ENCODE results near the gene MAT1A. TPM values are rescaled to one million over a fixed set of nuclear protein-coding genes. Genes with fewer than 3 reads are reported as not detected.

MAT1A gene
- total RNA-seq, 2 donors from 2014 or later = 3.9 TPM; not detected in 1

- no peaks in the 10 kb centered on the region for H3K36me3 ChIP-seq
- no peak for DNase-seq (ENCODE audit: low spot score)
- no peak overlapping the region for H3K4me3 ChIP-seq
- WGBS = 92% methylated on average over 14 of the region's 14 CpGs
- no peaks in the 10 kb centered on the region for H3K27me3 ChIP-seq (replicated peaks; ENCODE audit: insufficient read depth)
- no peak overlapping the region for H3K27ac ChIP-seq
- no peaks in the 10 kb centered on the region for H3K9me3 ChIP-seq
- H3K4me1 ChIP-seq (replicated peaks) = no peaks in the 10 kb centered on the region
- intact Hi-C loops (cut with DNase I) = no loop called here
- no peak for TF ChIP-seq POLR2A (IDR thresholded peaks at IDR 0.05)
- TF ChIP-seq POLR2AphosphoS5 (IDR thresholded peaks at IDR 0.05) = no peak
- TF ChIP-seq CTCF (IDR thresholded peaks at IDR 0.05) = no peak
Observed at GRCh38 chr10:80283536-80284199, 5.8 kb downstream of the MAT1A start.

DNA sequence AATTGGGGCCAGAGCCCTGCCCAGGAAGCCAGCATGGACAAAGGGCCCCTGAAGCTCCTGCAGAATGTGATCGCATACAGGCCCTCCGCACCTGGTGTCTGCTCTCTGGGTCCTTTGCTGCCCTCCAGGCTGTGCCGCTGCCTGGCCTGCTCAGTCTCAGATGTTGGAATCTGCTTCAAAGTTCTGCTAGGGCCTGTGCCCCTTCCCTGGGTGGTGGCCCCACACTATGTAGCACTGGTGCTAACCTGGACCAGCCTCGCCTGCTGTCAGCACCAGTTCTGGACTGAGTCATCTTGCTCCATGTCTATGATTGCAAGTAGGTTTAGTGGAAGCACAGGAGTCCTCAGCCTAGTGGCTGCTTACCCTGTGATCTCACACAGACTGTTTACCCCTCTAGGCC lies 6.3 kb downstream of the MAT1A start:
- H3K4me3 ChIP-seq = no peak overlapping the region
- WGBS = 96% methylated on average over 4 of the region's 4 CpGs
- no peak overlapping the region for H3K27ac ChIP-seq
- H3K4me1 ChIP-seq (replicated peaks) = no peaks in the 10 kb centered on the region
- no peaks in the 10 kb centered on the region for H3K36me3 ChIP-seq
- no peak for DNase-seq (ENCODE audit: low spot score)
- no peak for TF ChIP-seq POLR2AphosphoS5 (IDR thresholded peaks at IDR 0.05)
- TF ChIP-seq CTCF (IDR thresholded peaks at IDR 0.05) = no peak
- no peak for TF ChIP-seq POLR2A (IDR thresholded peaks at IDR 0.05)
- no peaks in the 10 kb centered on the region for H3K27me3 ChIP-seq (replicated peaks; ENCODE audit: insufficient read depth)
- H3K9me3 ChIP-seq = no peaks in the 10 kb centered on the region
- intact Hi-C loops (cut with DNase I) = no loop called here

DNA sequence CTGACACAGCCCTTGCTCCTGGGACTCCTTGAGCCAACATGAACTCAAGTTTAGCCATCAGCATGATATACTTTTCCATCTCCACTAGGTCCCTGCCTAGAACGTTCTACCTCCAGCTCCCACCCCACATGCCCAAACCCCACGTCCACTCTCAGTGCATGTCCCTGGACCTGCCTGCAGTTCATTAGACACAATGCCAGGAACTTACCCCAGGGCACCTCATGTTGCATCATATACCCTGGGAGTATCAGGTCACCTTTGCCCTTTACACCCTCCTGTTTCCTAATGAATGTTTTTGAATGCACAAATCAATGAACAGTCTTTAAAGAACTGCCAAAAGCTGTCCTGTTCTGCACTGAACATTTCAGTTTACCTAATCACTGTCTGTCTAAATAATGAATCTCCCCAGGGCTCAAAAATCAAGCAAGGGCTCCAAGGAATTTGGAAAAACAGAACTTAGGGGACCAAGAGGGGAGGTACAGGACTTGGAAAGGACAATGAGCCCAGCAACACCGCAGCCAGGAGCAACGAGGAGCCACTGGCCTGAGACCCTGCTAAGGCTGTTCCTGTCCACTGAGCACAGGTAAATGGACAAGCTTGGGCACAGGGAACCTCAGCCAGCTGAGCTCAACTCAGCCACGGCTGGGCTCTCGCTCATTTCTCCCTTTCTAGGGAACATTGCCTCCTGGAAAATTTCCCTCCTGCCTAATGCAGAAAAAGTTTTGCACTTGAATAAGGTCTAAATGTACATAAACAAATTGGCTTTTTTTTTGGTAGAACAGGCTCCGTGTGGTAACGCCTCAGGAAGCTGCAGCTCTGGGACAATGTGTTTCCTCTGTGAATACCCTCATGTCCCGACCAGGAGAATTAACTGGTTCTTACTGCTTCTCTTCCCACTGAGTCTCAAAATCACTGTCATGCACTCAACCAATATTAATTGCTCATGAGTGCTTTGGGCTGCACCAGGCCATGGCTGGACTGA lies 7.4 kb downstream of the MAT1A start:
- H3K27ac ChIP-seq = no peak overlapping the region
- intact Hi-C loops (cut with DNase I) = no loop called here
- no peak overlapping the region for H3K4me3 ChIP-seq
- no peaks in the 10 kb centered on the region for H3K27me3 ChIP-seq (replicated peaks; ENCODE audit: insufficient read depth)
- H3K4me1 ChIP-seq (replicated peaks) = no peaks in the 10 kb centered on the region
- H3K9me3 ChIP-seq = no peaks in the 10 kb centered on the region
- TF ChIP-seq POLR2A (IDR thresholded peaks at IDR 0.05) (no peak), CTCF (IDR thresholded peaks at IDR 0.05) (no peak), POLR2AphosphoS5 (IDR thresholded peaks at IDR 0.05) (no peak)
- 64% methylated on average over 9 of the region's 9 CpGs for WGBS
- DNase-seq (ENCODE audit: low spot score) = no peak
- no peaks in the 10 kb centered on the region for H3K36me3 ChIP-seq

GRCh38 chr10:80281292-80281691 lies 8.2 kb downstream of the MAT1A start:
- Histone ChIP-seq H3K4me3 (no peak overlapping the region), H3K9me3 (no peaks in the 10 kb centered on the region), H3K27me3 (replicated peaks; ENCODE audit: insufficient read depth) (no peaks in the 10 kb centered on the region), H3K27ac (no peak overlapping the region), H3K4me1 (replicated peaks) (no peaks in the 10 kb centered on the region), H3K36me3 (no peaks in the 10 kb centered on the region)
- 85% methylated on average over 6 of the region's 6 CpGs for WGBS
- TF ChIP-seq POLR2AphosphoS5 (IDR thresholded peaks at IDR 0.05) (no peak), POLR2A (IDR thresholded peaks at IDR 0.05) (no peak), CTCF (IDR thresholded peaks at IDR 0.05) (no peak)
- DNase-seq (ENCODE audit: low spot score) = no peak
- intact Hi-C loops (cut with DNase I) = no loop called here
